SU-DHL-6 (cell line): ENCODE data around the gene CDK16.

Experiments
- H2AFZ ChIP-seq: fragments of 200-600 bp; sonication (generic); 2 replicates; pipeline ENCODE4 v1.6.1; 2014; ENCODE audit warnings: low read depth, mild to moderate bottlenecking, moderate library complexity, mixed read lengths, antibody characterized with exemption, low read length; ENCODE audit not compliant: severe bottlenecking
- H3F3A ChIP-seq: fragments of 200-600 bp; shearing (Covaris generic); 2 replicates; pipeline ENCODE4 v1.6.0; 2016; ENCODE audit warnings: antibody characterized with exemption, mild to moderate bottlenecking; ENCODE audit not compliant: insufficient read depth
- H3K27ac ChIP-seq: fragments of 200-600 bp; sonication (generic); 2 replicates; pipeline ENCODE4 v1.5.1; 2016; ENCODE audit warnings: low read depth, mild to moderate bottlenecking, low read length, moderate library complexity, mixed read lengths
- H3K27me3 ChIP-seq: fragments of 200-600 bp; sonication (generic), shearing (Covaris generic); 2 replicates; pipeline ENCODE4 v1.6.0; 2014; ENCODE audit warnings: mild to moderate bottlenecking, low read length
- H3K36me3 ChIP-seq: fragments of 200-600 bp; sonication (generic); 2 replicates; pipeline ENCODE4 v1.6.1; 2014; ENCODE audit warnings: mild to moderate bottlenecking, low read length, mixed read lengths
- H3K4me2 ChIP-seq: fragments of 300-600, 200-600 bp; shearing (Covaris generic), sonication (generic); 2 replicates; pipeline ENCODE4 v1.6.0; 2014; ENCODE audit warnings: low read length, low read depth, mild to moderate bottlenecking; ENCODE audit not compliant: poor library complexity, severe bottlenecking
- H3K4me3 ChIP-seq: fragments of 200-600 bp; sonication (generic); 2 replicates; pipeline ENCODE4 v1.5.1; 2014; ENCODE audit warnings: antibody characterized with exemption, low read length, mild to moderate bottlenecking, mixed read lengths; ENCODE audit not compliant: insufficient read depth, poor library complexity, severe bottlenecking
- H3K79me2 ChIP-seq: fragments of 200-600 bp; sonication (generic); 2 replicates; pipeline ENCODE4 v1.6.1; 2014; ENCODE audit warnings: mild to moderate bottlenecking, low read length, moderate library complexity; ENCODE audit not compliant: insufficient read depth
- H3K9ac ChIP-seq: fragments of 200-600 bp; sonication (generic); 2 replicates; pipeline ENCODE4 v1.7.0; 2014; ENCODE audit warnings: mild to moderate bottlenecking, low read length
- H3K9me2 ChIP-seq: fragments of 200-600 bp; sonication (generic); replicated peaks from 2 replicates; pipeline ENCODE4 v1.6.1; 2014; ENCODE audit warnings: low read length; ENCODE audit not compliant: insufficient read depth
- H3K9me3 ChIP-seq: fragments of 200-600 bp; sonication (generic); 2 replicates; pipeline ENCODE4 v1.6.1; 2014; ENCODE audit warnings: low read length, mixed read lengths; ENCODE audit not compliant: insufficient read depth
- H4K20me1 ChIP-seq: fragments of 200-600 bp; sonication (generic); 2 replicates; pipeline ENCODE4 v1.6.1; 2014; ENCODE audit warnings: low read depth, mild to moderate bottlenecking, antibody characterized with exemption, low read length, moderate library complexity, mixed read lengths
- CTCF ChIP-seq: fragments of 200-600 bp; sonication (generic); IDR thresholded peaks from one replicate; pipeline ENCODE4 v1.5.1; 2017; ENCODE audit warnings: antibody characterized with exemption, mild to moderate bottlenecking, low read length, moderate library complexity; ENCODE audit not compliant: insufficient read depth, poor library complexity, severe bottlenecking
- EZH2phosphoT487 ChIP-seq: fragments of 200-600 bp; sonication (generic), shearing (Covaris generic); conservative IDR thresholded peaks from 2 replicates; pipeline ENCODE4 v1.6.1; 2018; ENCODE audit warnings: mild to moderate bottlenecking, antibody characterized with exemption, low read length, moderate library complexity, mixed read lengths

The CDK16 gene

GRCh38 chrX:47202877-47203276 is 15.6 kb upstream of the CDK16 start:
- Histone ChIP-seq H2AFZ (no peak overlapping the region), H3K9ac (no peak overlapping the region), H3K4me2 (no peak overlapping the region), H3K9me2 (no peaks in the 10 kb centered on the region), H3K4me3 (no peak overlapping the region), H3K27me3 (no peaks in the 10 kb centered on the region), H4K20me1 (no peaks in the 10 kb centered on the region), H3K79me2 (peaks cover 7% of the 10 kb centered on the region; the same call in 1 of the 2 replicates), H3K36me3 (peaks cover 4% of the 10 kb centered on the region; the same call in 1 of the 2 replicates), H3F3A (no peaks in the 10 kb centered on the region), H3K9me3 (no peaks in the 10 kb centered on the region), H3K27ac (no peak overlapping the region)
- TF ChIP-seq EZH2phosphoT487: no peak
- TF ChIP-seq CTCF: no peak

GRCh38 chrX:47204970-47205369 is 13.5 kb upstream of the CDK16 start:
- H3K9me3 ChIP-seq: no peaks in the 10 kb centered on the region
- H2AFZ ChIP-seq: no peak overlapping the region
- no peaks in the 10 kb centered on the region for H4K20me1 ChIP-seq
- H3F3A ChIP-seq: no peaks in the 10 kb centered on the region
- H3K79me2 ChIP-seq: no peaks in the 10 kb centered on the region; the same call in 1 of the 2 replicates
- H3K4me3 ChIP-seq: no peak overlapping the region
- H3K27me3 ChIP-seq: no peaks in the 10 kb centered on the region
- H3K9me2 ChIP-seq: no peaks in the 10 kb centered on the region
- no peak overlapping the region for H3K9ac ChIP-seq
- H3K4me2 ChIP-seq: no peak overlapping the region
- no peak for TF ChIP-seq CTCF
- no peak for TF ChIP-seq EZH2phosphoT487
- H3K36me3 ChIP-seq: peaks cover 4% of the 10 kb centered on the region; the same call in 1 of the 2 replicates
- H3K27ac ChIP-seq: no peak overlapping the region

- H3F3A ChIP-seq: no peaks in the 10 kb centered on the region
- H3K9me2 ChIP-seq: no peaks in the 10 kb centered on the region
- H3K27me3 ChIP-seq: no peaks in the 10 kb centered on the region
- no peak overlapping the region for H3K4me2 ChIP-seq
- no peak overlapping the region for H3K27ac ChIP-seq
- H3K9me3 ChIP-seq: no peaks in the 10 kb centered on the region
- no peak overlapping the region for H2AFZ ChIP-seq
- H3K4me3 ChIP-seq: no peak overlapping the region
- H3K9ac ChIP-seq: no peak overlapping the region
- H3K36me3 ChIP-seq: peaks cover 4% of the 10 kb centered on the region; the same call in 1 of the 2 replicates
- H4K20me1 ChIP-seq: no peaks in the 10 kb centered on the region
- H3K79me2 ChIP-seq: no peaks in the 10 kb centered on the region; the same call in 1 of the 2 replicates
- TF ChIP-seq EZH2phosphoT487 (no peak), CTCF (no peak)
Measured at GRCh38 chrX:47206316-47206715, 12.2 kb upstream of the CDK16 start.
